Type B pancreatic cell (in vitro differentiated cells): ENCODE data around the gene TIMM21. TPM values are rescaled to one million over a fixed set of nuclear protein-coding genes. Genes with fewer than 3 reads are reported as not detected.
A peak's percentile ranks its signal among the peaks of the same experiment; 100 is the strongest.

Experiments
- DNase-seq: peaks from one replicate; pipeline ENCODE4 v3.0.0; 2021; ENCODE audit warnings: mixed read lengths; ENCODE audit not compliant: unreplicated experiment; ENCODE audit errors: extremely low spot score
- H3K27ac Mint-ChIP-seq: 2 replicates; pipeline ENCODE4 v1.8.0; 2021; ENCODE audit warnings: mild to moderate bottlenecking, mixed read lengths
- H3K27me3 Mint-ChIP-seq: 2 replicates; pipeline ENCODE4 v1.8.0; 2021; ENCODE audit warnings: mixed read lengths
- H3K36me3 Mint-ChIP-seq: 2 replicates; pipeline ENCODE4 v1.8.0; 2021; ENCODE audit warnings: mixed read lengths
- H3K4me1 Mint-ChIP-seq: one replicate; pipeline ENCODE4 v1.8.0; 2021; ENCODE audit warnings: mixed read lengths; ENCODE audit not compliant: unreplicated experiment
- H3K4me3 Mint-ChIP-seq: 2 replicates; pipeline ENCODE4 v1.8.0; 2021; ENCODE audit warnings: mild to moderate bottlenecking, mixed read lengths
- H3K9me3 Mint-ChIP-seq: 2 replicates; pipeline ENCODE4 v1.8.0; 2021; ENCODE audit warnings: mixed read lengths
- long read RNA-seq: library from polyadenylated mRNA; unstranded; transcript quantifications from one replicate; pipeline ENCODE4 v2.0.0, GENCODE V29; 2020
- total RNA-seq: library from RNA; stranded (reverse); gene quantifications from 2 replicates; pipeline ENCODE4 v1.2.1, GENCODE V29; 2021; ENCODE audit warnings: low replicate concordance
- TF ChIP-seq, protein P1 (sequence below): fragments of 200-600 bp; sonication (generic); conservative IDR thresholded peaks from 2 replicates; pipeline ENCODE4 v1.5.0; 2021; ENCODE audit warnings: antibody characterized with exemption, mild to moderate bottlenecking

Gene TIMM21, protein sequence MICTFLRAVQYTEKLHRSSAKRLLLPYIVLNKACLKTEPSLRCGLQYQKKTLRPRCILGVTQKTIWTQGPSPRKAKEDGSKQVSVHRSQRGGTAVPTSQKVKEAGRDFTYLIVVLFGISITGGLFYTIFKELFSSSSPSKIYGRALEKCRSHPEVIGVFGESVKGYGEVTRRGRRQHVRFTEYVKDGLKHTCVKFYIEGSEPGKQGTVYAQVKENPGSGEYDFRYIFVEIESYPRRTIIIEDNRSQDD
- total RNA-seq: 40.2 and 44.8 TPM in 2 replicates
- long read RNA-seq, transcript TIMM21-201 (6 exons, 3,095 nt): major isoform, 45 of 66 reads
- long read RNA-seq, partial matches to known transcripts: 7 of 66 reads
- long read RNA-seq, other reads (novel, unspliced or antisense): 14 of 66 reads

DNA sequence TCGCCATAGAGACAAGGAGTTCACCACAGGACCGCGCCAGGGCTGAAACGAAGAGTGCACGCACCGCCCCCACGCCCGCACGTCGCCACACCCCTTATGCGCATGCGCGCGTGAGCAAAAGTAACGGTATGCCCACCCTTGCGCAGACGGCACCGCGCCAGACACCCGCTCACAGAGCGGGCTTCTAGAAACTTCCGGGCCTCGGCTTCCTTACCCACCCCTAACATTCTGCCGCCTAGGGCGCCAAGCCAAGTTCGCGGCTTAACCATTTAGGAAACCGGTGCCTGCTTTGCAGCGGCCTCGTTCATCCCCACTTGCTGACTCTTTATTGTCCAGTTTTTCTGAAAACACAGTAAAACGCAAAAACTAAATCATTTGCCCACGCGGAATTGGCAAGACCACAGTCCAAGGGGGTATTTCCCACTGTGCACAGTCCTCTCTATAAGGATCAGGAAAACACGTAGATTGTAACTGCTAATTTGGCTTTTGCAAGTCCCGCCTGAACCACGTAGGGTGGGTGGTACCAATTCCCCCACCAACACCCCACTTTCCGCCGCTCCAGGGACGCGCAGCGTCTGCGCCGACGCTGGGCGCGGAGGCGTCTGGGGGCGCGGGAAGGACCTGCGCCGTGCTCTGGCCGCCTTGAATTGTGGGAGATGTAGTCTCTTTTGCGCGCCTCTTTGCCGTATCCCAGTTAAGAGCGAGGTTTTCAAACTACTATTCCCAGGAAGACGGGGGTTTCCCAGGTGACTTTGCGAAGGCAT lies at the start of gene TIMM21, which contains the start of gene FBXO15:
TIMM21 (plus strand) TSS at position 745 of the 764 bp plus-strand sequence. CDS start 286 bp downstream, outside the sequence.
FBXO15 (minus strand) TSS at position 56 of the 764 bp plus-strand sequence; CDS start at position 7, 49 bp downstream.
- H3K36me3 Mint-ChIP-seq: peaks cover 3% of the 10 kb centered on the region
- TF ChIP-seq, protein P1, sequence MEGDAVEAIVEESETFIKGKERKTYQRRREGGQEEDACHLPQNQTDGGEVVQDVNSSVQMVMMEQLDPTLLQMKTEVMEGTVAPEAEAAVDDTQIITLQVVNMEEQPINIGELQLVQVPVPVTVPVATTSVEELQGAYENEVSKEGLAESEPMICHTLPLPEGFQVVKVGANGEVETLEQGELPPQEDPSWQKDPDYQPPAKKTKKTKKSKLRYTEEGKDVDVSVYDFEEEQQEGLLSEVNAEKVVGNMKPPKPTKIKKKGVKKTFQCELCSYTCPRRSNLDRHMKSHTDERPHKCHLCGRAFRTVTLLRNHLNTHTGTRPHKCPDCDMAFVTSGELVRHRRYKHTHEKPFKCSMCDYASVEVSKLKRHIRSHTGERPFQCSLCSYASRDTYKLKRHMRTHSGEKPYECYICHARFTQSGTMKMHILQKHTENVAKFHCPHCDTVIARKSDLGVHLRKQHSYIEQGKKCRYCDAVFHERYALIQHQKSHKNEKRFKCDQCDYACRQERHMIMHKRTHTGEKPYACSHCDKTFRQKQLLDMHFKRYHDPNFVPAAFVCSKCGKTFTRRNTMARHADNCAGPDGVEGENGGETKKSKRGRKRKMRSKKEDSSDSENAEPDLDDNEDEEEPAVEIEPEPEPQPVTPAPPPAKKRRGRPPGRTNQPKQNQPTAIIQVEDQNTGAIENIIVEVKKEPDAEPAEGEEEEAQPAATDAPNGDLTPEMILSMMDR: no peak
- H3K27ac Mint-ChIP-seq: peak within 1 kb of the TSS; percentile 93
- peak; percentile 96 for DNase-seq
- H3K4me1 Mint-ChIP-seq: peaks cover 22% of the 10 kb centered on the region
- H3K27me3 Mint-ChIP-seq: peaks cover 3% of the 10 kb centered on the region
- H3K4me3 Mint-ChIP-seq: peak within 1 kb of the TSS; percentile 99
- no peaks in the 10 kb centered on the region for H3K9me3 Mint-ChIP-seq

DNA sequence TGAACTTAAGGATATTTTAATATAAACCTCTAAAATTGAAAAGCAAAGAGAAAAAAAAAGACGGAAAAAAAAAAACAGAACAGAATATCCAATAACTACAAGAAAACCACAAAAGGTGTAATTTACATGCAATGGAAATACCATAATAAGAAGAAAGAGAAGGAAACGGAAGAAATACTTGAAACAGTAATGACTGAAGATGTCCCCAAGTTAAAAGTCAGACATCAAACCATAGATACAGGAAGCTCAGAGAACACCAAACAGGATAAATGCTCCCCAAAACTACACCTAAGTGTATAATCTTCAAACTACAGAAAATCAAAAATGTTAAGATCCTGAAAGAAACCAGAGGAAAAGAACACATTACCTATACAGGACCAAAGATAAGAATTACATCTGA lies 39.9 kb upstream of the TIMM21 start:
- Mint-ChIP-seq H3K27ac (no peak overlapping the region), H3K4me1 (peaks cover under 1% of the 10 kb centered on the region), H3K9me3 (peaks cover 10% of the 10 kb centered on the region), H3K4me3 (no peak overlapping the region), H3K36me3 (peaks cover 3% of the 10 kb centered on the region), H3K27me3 (no peaks in the 10 kb centered on the region)
- TF ChIP-seq, protein P1: no peak
- DNase-seq: no peak

DNA sequence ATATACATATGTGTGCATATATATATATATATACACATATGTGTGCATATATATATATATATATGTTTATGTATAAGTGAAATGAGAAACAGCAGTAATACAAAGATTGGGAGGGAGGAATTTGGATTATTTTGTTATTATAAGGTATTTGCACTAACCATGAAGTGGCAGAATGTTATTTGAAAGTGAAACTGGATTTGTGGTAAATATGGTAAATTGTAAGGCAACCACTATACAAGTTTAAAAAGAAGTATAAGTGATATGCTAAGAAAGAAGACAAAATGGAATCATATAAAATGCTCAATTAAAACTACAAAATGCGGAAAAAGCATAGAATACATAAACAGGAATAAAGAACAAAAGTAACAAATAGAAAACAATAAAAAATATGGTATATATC lies 38.2 kb upstream of the TIMM21 start:
- H3K4me3 Mint-ChIP-seq: no peak overlapping the region
- no peaks in the 10 kb centered on the region for H3K27me3 Mint-ChIP-seq
- TF ChIP-seq, protein P1: no peak
- peaks cover 8% of the 10 kb centered on the region for H3K9me3 Mint-ChIP-seq
- no peak for DNase-seq
- no peak overlapping the region for H3K27ac Mint-ChIP-seq
- H3K36me3 Mint-ChIP-seq: peaks cover 3% of the 10 kb centered on the region
- peaks cover 18% of the 10 kb centered on the region for H3K4me1 Mint-ChIP-seq

DNA sequence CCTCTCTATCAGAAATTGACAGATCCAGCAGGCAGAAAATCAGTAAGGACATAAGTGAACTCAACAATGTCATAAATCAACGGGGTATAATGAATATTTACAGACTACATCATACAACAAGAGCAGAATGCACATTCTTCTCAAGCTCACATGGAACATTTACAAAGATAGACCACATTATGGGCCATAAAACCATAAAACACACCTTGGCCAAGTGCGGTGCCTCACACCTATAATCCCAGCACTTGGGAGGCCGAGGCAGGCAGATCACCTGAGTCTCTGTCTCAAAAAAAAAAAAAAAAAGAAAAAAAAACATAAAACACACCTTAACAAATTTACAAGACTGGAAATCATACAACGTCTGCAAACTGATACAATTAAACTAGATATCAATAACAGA lies 37.3 kb upstream of the TIMM21 start:
- no peak for DNase-seq
- Mint-ChIP-seq H3K4me1 (peaks cover 19% of the 10 kb centered on the region), H3K4me3 (no peak overlapping the region), H3K36me3 (peaks cover 3% of the 10 kb centered on the region), H3K27ac (no peak overlapping the region), H3K27me3 (no peaks in the 10 kb centered on the region), H3K9me3 (peaks cover 8% of the 10 kb centered on the region)
- TF ChIP-seq, protein P1: no peak

DNA sequence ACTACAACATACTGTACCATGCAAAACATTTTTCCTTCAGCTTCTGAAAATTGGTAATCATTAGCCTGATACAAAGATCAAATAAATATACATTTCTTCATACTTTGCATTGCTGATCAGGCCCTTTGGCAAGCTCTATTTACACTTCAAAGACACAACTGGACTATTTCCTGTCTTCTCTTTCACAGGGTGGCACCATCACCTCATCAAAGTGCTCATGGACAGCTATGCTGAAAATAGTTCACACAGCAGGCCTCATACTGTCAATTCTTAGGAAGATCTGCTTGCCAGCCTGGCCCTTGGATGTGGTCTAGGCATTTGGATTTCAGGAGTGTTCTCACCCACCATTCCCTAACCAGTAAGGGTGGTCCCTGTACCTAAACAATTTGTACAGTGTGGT lies 34.6 kb upstream of the TIMM21 start:
- Mint-ChIP-seq H3K4me3 (no peak overlapping the region), H3K36me3 (peaks cover 3% of the 10 kb centered on the region), H3K4me1 (peaks cover 24% of the 10 kb centered on the region), H3K9me3 (peaks cover 8% of the 10 kb centered on the region), H3K27ac (no peak overlapping the region), H3K27me3 (no peaks in the 10 kb centered on the region)
- no peak for DNase-seq
- TF ChIP-seq, protein P1: no peak
